HG02642 (cell line): ENCODE results near the gene HYI.
"Not testable (repeated sequence)": the region's sequence is repeated elsewhere in the genome, so short reads cannot be mapped to it uniquely, and the experiment has no call there.

ENCODE experiments used
- ATAC-seq: cut with Tn5 transposase; IDR thresholded peaks from one replicate; pipeline ENCODE4 v1.9.1; 2021; ENCODE audit warnings: mild to moderate bottlenecking; ENCODE audit not compliant: unreplicated experiment, poor library complexity

Gene HYI

DNA sequence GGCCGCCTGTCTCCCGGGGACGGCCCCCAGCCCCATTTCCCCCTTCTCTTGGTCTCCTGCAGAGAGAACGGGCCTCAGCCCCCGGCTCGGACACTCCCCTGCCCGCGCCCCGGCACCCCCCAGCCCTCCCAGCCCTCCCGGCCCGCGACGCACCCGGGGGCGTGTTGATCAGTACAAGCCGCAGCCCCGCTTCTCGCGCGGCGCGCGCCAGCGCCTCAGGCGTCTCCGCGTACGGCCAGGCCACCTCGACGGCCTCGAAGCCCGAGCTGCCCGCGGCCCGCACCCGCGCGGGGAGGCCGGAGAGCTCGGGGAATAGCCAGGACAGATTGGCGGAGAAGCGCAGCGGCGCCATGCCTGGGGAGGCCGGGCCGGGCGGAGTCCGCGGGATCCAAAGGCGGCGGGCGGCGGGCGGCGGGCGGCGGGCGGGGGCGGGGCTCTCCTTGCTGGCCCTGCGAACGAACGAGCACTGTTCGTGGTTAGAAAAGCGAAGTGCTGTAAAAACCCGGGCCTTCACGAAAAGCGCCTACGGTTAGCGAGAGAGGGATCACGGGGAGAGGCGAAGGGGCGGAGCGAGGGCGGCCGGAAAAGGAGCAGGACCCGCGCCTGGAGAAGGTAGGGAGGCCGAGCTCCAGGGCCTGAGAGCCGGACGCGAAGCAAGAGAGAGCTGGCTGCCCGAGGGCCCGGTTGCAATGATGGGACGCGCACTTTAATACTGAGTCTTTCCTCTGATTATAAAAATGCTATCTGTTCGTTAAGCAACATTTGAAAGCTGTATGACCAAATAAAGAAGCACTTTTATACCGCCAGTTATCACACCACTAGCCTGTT, at the start of gene HYI:
HYI (minus strand) TSS at position 490 of the 828 bp plus-strand sequence; CDS start at position 352, 138 bp downstream.
- ATAC-seq = no peak

DNA sequence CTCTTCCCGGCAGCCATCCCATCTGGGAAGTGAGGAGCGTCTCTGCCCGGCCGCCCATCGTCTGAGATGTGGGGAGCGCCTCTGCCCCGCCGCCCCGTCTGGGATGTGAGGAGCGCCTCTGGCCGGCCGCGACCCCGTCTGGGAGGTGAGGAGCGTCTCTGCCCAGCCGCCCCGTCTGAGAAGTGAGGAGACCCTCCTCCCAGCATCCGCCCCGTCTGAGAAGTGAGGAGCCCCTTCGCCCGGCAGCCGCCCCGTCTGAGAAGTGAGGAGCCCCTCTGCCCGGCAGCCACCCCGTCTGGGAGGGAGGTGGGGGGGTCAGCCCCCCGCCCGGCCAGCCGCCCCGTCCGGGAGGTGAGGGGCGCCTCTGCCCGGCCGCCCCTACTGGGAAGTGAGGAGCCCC, 48.1 kb upstream of the HYI start:
- ATAC-seq = not testable (repeated sequence)

DNA sequence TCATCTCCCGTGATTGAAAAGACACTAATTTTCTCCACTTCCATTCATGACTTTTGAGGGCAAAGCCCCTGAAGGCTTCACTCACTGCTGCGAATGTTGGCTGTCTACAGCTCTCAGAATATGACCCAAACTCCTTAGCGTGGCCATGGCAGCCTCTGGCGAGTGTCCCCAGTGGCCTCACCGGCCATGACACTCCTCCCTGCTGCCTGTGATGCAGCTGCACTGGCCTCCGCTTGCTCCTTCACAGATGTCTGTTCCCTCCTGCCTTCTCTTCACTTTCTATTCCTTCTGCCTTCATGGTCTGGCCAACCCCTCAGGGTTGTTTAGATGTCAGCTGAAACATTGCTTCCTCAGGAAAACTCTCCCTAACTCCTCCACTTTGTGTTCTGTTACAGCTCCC, 46.2 kb upstream of the HYI start:
- no peak for ATAC-seq

GRCh38 chr1:43495204-43495603, 41.5 kb upstream of the HYI start:
- no peak for ATAC-seq

GRCh38 chr1:43493661-43494450, 40.1 kb upstream of the HYI start:
- no peak for ATAC-seq

DNA sequence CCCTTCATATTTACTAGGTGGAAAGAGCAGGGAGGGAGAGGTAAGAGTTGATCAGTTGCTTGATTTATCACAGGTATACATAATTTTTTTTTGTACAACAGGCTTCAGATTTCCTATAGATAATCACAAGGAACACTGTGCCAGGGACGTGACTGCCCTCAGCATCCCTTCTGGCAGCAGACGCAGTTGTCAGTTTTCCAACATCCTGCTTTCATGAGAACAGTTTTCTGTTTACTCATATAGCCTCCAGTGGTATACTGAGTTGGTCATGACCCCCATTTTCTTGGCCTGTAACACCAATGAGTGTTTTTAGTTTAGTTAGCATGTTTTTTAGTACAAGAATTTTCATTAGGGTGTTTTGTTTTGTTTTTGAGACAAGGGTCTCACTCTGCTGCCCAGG, 39.1 kb upstream of the HYI start:
- no peak for ATAC-seq

GRCh38 chr1:43491061-43491460, 37.3 kb upstream of the HYI start:
- no peak for ATAC-seq

GRCh38 chr1:43488165-43488564, 34.4 kb upstream of the HYI start:
- no peak for ATAC-seq

GRCh38 chr1:43484367-43484766, 30.6 kb upstream of the HYI start:
- no peak for ATAC-seq

- no peak for ATAC-seq
These were observed 28.5 kb upstream of the HYI start for GRCh38 chr1:43482215-43482614.

- ATAC-seq = no peak
These were observed 27.8 kb upstream of the HYI start for GRCh38 chr1:43481491-43481890.

DNA sequence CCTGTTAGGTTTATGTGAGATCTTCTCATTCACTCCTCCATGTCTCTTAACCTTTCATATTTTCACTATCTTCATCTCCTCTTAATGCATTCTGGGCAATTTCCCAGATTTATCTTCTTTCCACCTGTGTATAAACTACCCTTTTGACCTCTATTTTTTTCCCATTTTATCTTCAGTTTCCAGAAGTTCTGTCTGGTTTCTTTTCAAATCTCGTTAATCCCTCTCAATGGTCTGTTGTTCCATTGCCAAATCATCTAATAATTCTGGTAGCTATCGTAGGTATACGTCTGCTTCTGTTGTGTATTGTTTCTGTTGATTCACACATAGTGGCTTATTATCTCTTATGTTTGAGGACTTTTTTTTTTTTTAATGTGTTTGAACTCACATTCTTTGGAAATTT, 25.7 kb upstream of the HYI start:
- ATAC-seq = no peak

DNA sequence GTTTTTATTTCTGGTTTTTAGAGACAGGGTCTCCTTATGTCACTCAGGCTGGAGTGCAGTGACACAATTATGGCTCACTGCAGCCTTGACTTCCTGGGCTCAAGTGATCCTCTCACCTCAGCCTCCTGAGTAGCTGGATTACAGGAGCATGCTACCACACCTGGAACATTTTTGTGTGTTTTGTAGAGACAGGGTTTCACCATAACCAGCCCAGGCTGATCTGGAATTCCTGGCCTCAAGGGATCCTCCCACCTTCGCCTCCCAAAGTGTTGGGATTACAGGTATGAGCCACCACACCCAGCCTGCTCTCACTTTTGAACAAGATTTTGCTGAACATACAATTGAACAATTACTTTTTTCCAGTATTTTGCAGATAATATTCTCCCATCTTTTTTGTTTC, 24.0 kb upstream of the HYI start:
- ATAC-seq = no peak

DNA sequence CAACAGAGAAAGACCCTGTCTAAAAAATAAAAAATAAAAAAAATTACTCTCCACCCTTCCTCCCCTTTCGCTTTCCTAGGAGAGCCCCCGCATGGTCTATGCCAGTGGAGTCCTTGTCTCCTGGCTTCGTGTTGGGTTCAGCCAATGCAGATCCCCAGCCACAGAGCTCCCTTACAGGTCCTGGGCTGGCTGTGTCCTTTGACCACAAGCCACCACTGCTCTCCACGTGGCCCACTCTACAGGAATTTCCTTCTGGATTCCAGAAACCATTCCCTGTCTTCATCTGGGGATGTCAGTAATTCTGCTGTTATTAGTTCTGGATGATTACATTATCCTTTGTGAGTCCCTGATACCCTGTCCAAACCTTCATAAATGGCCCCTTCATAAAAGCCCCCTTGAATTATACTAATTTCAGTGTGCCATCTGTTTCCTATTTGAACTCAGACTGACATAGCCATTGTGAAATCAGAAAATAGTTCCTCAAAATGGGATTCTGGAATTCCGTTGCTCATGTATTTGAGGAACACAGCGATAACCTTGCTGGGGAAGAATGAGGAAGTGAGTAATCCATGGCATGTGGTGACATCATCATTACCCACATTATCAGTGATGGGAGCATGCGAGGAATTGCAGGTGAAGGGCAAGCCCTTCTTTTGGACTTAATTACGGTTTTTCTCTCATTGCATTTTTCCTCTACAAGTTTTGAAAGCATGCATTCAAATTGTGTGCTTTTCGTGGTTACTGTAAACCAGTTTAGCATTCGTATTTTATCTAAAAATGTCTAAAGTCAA, 22.1 kb upstream of the HYI start:
- not testable (repeated sequence) for ATAC-seq

DNA sequence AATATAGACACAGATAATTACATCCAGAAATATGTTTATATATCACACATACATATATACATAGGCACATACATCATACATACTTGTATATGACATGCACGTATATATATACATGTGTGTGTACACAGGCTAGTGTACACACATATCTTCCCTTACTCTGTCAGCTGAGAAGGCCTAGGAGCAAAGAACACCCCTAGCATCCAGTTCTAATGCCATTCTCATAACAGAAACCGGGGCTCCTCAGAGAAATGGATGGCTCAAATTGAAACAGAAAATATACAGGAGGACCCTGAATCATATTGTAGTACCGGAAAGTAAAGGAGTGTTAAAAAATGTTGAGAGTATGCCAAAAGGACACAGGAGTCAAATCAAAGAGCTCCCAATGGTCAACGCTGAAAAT, 19.7 kb upstream of the HYI start:
- no peak for ATAC-seq

DNA sequence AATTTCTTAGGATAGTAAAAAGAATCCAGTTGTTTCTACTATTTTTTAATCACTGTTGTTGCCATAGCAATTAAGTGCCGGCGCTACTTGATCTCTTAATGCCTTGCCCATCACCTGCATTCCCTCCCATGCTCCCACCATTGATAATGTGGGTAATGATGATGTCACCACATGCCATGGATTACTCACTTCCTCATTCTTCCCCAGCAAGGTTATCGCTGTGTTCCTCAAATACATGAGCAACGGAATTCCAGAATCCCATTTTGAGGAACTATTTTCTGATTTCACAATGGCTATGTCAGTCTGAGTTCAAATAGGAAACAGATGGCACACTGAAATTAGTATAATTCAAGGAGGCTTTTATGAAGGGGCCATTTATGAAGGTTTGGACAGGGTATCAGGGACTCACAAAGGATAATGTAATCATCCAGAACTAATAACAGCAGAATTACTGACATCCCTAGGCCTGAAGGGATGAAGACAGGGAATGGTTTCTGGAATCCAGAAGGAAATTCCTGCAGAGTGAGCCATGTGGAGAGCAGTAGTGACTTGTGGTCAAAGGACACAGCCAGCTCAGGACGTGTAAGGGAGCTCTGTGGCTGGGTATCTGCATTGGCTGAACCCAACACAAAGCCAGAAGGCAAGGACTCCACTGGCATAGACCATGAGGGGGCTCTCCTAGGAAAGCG, 18.9 kb upstream of the HYI start:
- ATAC-seq = not testable (repeated sequence)

GRCh38 chr1:43472087-43472462, 18.3 kb upstream of the HYI start:
- no peak for ATAC-seq

- ATAC-seq = no peak
These were observed 16.2 kb upstream of the HYI start for GRCh38 chr1:43469932-43470331.

DNA sequence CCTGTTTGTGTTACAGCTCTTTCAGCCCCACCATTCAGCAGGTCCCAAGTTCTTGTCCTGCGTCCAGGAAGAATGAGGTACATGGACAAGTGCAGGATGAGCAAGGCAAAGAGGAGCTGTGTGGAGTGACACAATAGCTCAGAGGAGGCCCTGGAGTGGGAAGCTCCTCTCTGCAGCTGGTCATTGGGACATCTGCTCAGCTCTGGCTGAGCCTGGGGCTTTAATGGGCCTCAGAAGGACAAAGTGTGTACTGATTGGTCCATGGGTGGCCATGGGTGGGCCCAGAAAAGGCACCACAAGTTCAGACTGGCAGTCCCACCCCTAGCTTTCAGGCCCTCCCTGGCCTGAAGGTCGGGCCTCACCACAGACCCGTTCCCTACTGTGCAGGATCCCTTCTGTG, 14.7 kb upstream of the HYI start:
- no peak for ATAC-seq

DNA sequence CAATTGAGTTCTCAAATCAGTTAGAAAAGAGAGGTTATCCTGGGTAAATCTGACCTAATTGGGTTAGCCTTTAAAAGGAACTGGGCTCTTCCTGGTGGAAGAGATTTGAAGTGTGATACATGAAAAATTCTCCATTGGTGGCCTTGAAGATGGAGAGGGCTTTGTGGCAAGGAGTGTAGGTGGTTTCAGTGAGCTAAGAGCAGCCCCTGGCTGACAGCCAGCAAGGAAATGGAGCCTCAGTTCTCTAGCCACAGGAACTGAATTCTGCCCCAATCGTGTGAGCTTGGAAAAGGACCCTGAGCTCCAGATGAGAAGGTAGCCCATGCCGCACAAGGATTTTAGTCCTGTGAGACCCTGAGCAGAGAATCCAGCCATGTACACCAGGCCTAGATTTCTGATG, 12.7 kb upstream of the HYI start:
- ATAC-seq = no peak
